ENCODE results near the gene RANBP9. TPM values are rescaled to one million over a fixed set of nuclear protein-coding genes. Genes with fewer than 3 reads are reported as not detected.
A peak's percentile ranks its signal among the peaks of the same experiment; 100 is the strongest.

RANBP9 gene
- total and polyA plus RNA-seq, 2 of the 13 experiments (the other 11 are each of a cell fraction or from before 2014, with no cell fraction given) = 26.6 to 30.6 TPM

DNA sequence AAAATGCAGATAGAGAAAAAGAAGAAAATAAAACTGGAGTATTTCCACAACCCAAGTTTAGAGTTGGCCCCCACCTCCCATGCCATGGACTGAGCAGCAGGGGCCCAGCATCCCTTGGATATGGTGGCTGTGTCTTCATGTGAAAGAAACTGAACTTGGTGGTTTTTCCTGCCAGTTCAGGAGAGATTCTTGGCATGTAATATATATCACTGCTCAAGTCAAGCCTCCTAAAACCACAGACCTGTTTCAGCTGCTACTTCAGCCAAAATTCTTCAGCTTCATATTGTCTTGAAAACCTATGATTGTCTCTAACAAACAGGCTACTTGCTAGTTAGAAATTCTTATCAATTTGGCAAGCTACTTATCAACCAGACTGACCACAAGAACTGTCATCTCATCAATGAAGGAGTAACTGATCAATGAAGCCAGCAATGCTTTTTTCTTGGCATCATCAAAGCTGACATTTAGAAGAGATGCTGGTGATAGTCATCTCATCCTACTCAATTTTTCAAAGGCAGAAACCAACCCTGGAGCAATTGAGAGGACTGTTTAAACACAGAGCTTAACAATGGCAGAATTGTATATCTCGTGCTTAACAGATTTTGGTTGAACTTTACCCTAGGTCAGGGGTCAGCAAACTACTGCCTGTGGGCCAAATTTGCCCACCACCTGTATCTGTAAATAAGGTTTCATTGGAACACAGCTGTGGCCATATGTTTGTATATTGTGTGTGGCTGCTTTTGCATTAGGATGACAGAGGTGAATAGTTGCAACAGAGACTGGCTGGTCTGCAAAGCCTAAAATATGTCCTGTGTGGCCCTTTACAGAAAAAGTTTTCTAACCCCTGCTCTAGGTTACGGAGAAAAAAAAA lies 106.9 kb downstream of the RANBP9 start (continued):
- TF ChIP-seq ZSCAN29 (CRISPR knock-in tag; conservative IDR thresholded peaks at IDR 0.05) (peak; percentile 91), DNMT1 (CRISPR knock-in tag; IDR thresholded peaks at IDR 0.05) (no peak), ZNF460 (CRISPR knock-in tag; IDR thresholded peaks at IDR 0.05; ENCODE audit: borderline replicate concordance) (no peak; the same call in 1 of the 2 replicates), ZC3H13 (CRISPR knock-in tag; IDR thresholded peaks at IDR 0.05) (peak; percentile 57; the same call in 1 of the 2 replicates), ESRRA (CRISPR knock-in tag; IDR thresholded peaks at IDR 0.05; ENCODE audit: low read depth) (no peak; the same call in 1 of the 2 replicates), ZNF780A (CRISPR knock-in tag; IDR thresholded peaks at IDR 0.05) (no peak), ZNF354B (CRISPR knock-in tag; IDR thresholded peaks at IDR 0.05) (no peak), ISL2 (CRISPR knock-in tag; IDR thresholded peaks at IDR 0.05) (peak; percentile 100), ZNF350 (CRISPR knock-in tag; IDR thresholded peaks at IDR 0.05; ENCODE audit: borderline replicate concordance, low read depth) (no peak), ZBTB7A (CRISPR knock-in tag; IDR thresholded peaks at IDR 0.05) (no peak; the same call in 1 of the 2 replicates), NR2C2 (CRISPR knock-in tag; IDR thresholded peaks at IDR 0.05; ENCODE audit: borderline replicate concordance) (peak; percentile 97), SMAD3 (CRISPR knock-in tag; IDR thresholded peaks at IDR 0.05) (peak; percentile 89), ZNF121 (CRISPR knock-in tag; IDR thresholded peaks at IDR 0.05) (no peak; the same call in 1 of the 2 replicates), ZNF772 (CRISPR knock-in tag; IDR thresholded peaks at IDR 0.05) (peak; percentile 72; the same call in 1 of the 2 replicates), POLR2A (IDR thresholded peaks at IDR 0.05; ENCODE audit: insufficient read depth in 1 of 2, low read depth in 2 of 2, low read length in 2 of 2) (peak in 1 of 2 experiments; percentile 46; a peak in 1 of 4 replicates)
- TF ChIP-seq, protein P1, sequence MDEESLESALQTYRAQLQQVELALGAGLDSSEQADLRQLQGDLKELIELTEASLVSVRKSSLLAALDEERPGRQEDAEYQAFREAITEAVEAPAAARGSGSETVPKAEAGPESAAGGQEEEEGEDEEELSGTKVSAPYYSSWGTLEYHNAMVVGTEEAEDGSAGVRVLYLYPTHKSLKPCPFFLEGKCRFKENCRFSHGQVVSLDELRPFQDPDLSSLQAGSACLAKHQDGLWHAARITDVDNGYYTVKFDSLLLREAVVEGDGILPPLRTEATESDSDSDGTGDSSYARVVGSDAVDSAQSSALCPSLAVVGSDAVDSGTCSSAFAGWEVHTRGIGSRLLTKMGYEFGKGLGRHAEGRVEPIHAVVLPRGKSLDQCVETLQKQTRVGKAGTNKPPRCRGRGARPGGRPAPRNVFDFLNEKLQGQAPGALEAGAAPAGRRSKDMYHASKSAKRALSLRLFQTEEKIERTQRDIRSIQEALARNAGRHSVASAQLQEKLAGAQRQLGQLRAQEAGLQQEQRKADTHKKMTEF (CRISPR knock-in tag; IDR thresholded peaks at IDR 0.05) = peak; percentile 99
- TF ChIP-seq, protein P2, sequence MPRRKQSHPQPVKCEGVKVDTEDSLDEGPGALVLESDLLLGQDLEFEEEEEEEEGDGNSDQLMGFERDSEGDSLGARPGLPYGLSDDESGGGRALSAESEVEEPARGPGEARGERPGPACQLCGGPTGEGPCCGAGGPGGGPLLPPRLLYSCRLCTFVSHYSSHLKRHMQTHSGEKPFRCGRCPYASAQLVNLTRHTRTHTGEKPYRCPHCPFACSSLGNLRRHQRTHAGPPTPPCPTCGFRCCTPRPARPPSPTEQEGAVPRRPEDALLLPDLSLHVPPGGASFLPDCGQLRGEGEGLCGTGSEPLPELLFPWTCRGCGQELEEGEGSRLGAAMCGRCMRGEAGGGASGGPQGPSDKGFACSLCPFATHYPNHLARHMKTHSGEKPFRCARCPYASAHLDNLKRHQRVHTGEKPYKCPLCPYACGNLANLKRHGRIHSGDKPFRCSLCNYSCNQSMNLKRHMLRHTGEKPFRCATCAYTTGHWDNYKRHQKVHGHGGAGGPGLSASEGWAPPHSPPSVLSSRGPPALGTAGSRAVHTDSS (CRISPR knock-in tag; conservative IDR thresholded peaks at IDR 0.05) = no peak
- TF ChIP-seq, protein P3, sequence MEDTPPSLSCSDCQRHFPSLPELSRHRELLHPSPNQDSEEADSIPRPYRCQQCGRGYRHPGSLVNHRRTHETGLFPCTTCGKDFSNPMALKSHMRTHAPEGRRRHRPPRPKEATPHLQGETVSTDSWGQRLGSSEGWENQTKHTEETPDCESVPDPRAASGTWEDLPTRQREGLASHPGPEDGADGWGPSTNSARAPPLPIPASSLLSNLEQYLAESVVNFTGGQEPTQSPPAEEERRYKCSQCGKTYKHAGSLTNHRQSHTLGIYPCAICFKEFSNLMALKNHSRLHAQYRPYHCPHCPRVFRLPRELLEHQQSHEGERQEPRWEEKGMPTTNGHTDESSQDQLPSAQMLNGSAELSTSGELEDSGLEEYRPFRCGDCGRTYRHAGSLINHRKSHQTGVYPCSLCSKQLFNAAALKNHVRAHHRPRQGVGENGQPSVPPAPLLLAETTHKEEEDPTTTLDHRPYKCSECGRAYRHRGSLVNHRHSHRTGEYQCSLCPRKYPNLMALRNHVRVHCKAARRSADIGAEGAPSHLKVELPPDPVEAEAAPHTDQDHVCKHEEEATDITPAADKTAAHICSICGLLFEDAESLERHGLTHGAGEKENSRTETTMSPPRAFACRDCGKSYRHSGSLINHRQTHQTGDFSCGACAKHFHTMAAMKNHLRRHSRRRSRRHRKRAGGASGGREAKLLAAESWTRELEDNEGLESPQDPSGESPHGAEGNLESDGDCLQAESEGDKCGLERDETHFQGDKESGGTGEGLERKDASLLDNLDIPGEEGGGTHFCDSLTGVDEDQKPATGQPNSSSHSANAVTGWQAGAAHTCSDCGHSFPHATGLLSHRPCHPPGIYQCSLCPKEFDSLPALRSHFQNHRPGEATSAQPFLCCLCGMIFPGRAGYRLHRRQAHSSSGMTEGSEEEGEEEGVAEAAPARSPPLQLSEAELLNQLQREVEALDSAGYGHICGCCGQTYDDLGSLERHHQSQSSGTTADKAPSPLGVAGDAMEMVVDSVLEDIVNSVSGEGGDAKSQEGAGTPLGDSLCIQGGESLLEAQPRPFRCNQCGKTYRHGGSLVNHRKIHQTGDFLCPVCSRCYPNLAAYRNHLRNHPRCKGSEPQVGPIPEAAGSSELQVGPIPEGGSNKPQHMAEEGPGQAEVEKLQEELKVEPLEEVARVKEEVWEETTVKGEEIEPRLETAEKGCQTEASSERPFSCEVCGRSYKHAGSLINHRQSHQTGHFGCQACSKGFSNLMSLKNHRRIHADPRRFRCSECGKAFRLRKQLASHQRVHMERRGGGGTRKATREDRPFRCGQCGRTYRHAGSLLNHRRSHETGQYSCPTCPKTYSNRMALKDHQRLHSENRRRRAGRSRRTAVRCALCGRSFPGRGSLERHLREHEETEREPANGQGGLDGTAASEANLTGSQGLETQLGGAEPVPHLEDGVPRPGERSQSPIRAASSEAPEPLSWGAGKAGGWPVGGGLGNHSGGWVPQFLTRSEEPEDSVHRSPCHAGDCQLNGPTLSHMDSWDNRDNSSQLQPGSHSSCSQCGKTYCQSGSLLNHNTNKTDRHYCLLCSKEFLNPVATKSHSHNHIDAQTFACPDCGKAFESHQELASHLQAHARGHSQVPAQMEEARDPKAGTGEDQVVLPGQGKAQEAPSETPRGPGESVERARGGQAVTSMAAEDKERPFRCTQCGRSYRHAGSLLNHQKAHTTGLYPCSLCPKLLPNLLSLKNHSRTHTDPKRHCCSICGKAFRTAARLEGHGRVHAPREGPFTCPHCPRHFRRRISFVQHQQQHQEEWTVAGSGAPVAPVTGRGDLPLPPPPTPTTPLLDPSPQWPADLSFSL (CRISPR knock-in tag; IDR thresholded peaks at IDR 0.05) = peak; percentile 73; the same call in 1 of the 2 replicates
- TF ChIP-seq, protein P4, sequence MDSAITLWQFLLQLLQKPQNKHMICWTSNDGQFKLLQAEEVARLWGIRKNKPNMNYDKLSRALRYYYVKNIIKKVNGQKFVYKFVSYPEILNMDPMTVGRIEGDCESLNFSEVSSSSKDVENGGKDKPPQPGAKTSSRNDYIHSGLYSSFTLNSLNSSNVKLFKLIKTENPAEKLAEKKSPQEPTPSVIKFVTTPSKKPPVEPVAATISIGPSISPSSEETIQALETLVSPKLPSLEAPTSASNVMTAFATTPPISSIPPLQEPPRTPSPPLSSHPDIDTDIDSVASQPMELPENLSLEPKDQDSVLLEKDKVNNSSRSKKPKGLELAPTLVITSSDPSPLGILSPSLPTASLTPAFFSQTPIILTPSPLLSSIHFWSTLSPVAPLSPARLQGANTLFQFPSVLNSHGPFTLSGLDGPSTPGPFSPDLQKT (CRISPR knock-in tag; IDR thresholded peaks at IDR 0.05; ENCODE audit: borderline replicate concordance) = no peak
